ENCODE results near the gene TET3. TPM values are rescaled to one million over a fixed set of nuclear protein-coding genes. Genes with fewer than 3 reads are reported as not detected.

Gene TET3
- total RNA-seq, 1 experiment from 2014 or later: 19.1 TPM

DNA sequence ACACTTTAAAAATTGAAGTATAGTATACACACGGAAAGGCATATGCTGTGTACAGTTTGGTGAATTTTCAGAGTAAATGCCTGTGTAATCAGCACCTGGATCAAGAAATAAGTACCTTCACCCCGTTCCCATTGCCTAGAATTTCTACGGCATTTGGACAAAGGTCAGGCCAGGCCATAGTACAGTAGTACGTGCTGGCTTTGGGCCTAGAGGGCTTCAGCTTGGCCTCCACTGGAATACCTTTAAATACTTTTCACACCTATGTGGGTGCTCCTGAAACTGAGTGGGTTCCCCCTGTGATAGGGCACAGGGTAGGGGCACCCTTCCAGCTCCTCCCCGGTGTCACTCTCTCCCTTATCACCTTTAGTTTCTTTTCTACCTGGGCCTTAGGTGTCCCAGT lies 26.5 kb downstream of the TET3 start:
- peaks cover 3% of the 10 kb centered on the region; the same call in 1 of the 2 replicates for H3K36me3 ChIP-seq (ENCODE audit: low read depth)
- POLR2A ChIA-PET (ENCODE audit: unreplicated experiment): interaction anchor here (0.7 kb wide), 1 partner anchor 34 kb away, joined by 36 read pairs; no protein-coding TSS in a partner anchor
- CTCF ChIA-PET: no interaction called here
- H3K4me3 ChIP-seq: no peak overlapping the region
- H4K20me1 ChIP-seq (ENCODE audit: insufficient read depth): peaks cover 41% of the 10 kb centered on the region
- peaks cover 36% of the 10 kb centered on the region for H3K4me1 ChIP-seq (replicated peaks; ENCODE audit: insufficient read depth)
- no peak overlapping the region for H3K27ac ChIP-seq
- no peak for DNase-seq
- intact Hi-C loops (cut with micrococcal nuclease; ENCODE audit: unreplicated experiment): no loop called here
- BruUV-seq (replicated peaks): no TSS peak
- H3K9me3 ChIP-seq (ENCODE audit: insufficient read depth, low read depth): no peaks in the 10 kb centered on the region
- peaks cover 84% of the 10 kb centered on the region for H3K79me2 ChIP-seq (ENCODE audit: low read depth)
- no peak overlapping the region for H3K4me2 ChIP-seq
- H3F3A ChIP-seq (ENCODE audit: insufficient read depth, low read depth): peaks cover 22% of the 10 kb centered on the region
- H3K9me2 ChIP-seq (ENCODE audit: insufficient read depth): no peaks in the 10 kb centered on the region
- no peaks in the 10 kb centered on the region for H3K27me3 ChIP-seq (ENCODE audit: insufficient read depth, low read depth)
- TF ChIP-seq, protein P1, sequence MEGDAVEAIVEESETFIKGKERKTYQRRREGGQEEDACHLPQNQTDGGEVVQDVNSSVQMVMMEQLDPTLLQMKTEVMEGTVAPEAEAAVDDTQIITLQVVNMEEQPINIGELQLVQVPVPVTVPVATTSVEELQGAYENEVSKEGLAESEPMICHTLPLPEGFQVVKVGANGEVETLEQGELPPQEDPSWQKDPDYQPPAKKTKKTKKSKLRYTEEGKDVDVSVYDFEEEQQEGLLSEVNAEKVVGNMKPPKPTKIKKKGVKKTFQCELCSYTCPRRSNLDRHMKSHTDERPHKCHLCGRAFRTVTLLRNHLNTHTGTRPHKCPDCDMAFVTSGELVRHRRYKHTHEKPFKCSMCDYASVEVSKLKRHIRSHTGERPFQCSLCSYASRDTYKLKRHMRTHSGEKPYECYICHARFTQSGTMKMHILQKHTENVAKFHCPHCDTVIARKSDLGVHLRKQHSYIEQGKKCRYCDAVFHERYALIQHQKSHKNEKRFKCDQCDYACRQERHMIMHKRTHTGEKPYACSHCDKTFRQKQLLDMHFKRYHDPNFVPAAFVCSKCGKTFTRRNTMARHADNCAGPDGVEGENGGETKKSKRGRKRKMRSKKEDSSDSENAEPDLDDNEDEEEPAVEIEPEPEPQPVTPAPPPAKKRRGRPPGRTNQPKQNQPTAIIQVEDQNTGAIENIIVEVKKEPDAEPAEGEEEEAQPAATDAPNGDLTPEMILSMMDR (conservative IDR thresholded peaks at IDR 0.05): no peak
- TF ChIP-seq EZH2 (IDR thresholded peaks at IDR 0.05; ENCODE audit: low read depth): no peak
- no peak overlapping the region for H2AFZ ChIP-seq

DNA sequence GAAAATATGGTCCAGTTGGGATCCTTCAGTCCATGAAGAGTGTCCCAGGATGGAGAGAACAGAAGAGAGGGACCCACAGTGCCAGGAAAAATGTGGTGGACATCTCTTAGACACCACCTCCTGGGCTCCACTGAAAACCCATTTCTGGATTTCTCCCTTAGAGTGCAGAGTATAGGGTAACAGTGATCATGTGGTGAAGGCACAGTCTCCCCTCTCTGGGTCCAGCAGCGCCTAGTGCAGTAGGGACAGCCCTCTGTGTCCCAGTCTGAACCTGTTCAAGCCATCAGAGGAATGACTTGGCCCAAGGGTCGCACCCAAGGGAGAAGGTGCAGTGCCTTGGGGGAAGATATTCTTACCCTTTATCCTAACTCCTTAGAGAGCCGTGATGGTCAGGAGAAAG lies 30.1 kb downstream of the TET3 start:
- H3F3A ChIP-seq (ENCODE audit: insufficient read depth, low read depth): peaks cover 6% of the 10 kb centered on the region
- BruUV-seq (replicated peaks): no TSS peak
- peaks cover 16% of the 10 kb centered on the region for H3K4me1 ChIP-seq (replicated peaks; ENCODE audit: insufficient read depth)
- H3K79me2 ChIP-seq (ENCODE audit: low read depth): peaks cover 75% of the 10 kb centered on the region
- TF ChIP-seq, protein P1 (conservative IDR thresholded peaks at IDR 0.05): no peak
- no peak for TF ChIP-seq EZH2 (IDR thresholded peaks at IDR 0.05; ENCODE audit: low read depth)
- no peak overlapping the region for H2AFZ ChIP-seq
- POLR2A ChIA-PET (ENCODE audit: unreplicated experiment): no interaction called here
- CTCF ChIA-PET: no interaction called here
- H3K4me3 ChIP-seq: no peak overlapping the region
- H3K9me3 ChIP-seq (ENCODE audit: insufficient read depth, low read depth): no peaks in the 10 kb centered on the region
- H3K27me3 ChIP-seq (ENCODE audit: insufficient read depth, low read depth): no peaks in the 10 kb centered on the region
- H3K4me2 ChIP-seq: no peak overlapping the region
- intact Hi-C loops (cut with micrococcal nuclease; ENCODE audit: unreplicated experiment): no loop called here
- H3K36me3 ChIP-seq (ENCODE audit: low read depth): 0 out of 2 replicates have a peak, but pooled peaks cover 3% of the 10 kb centered on the region
- H3K9me2 ChIP-seq (ENCODE audit: insufficient read depth): no peaks in the 10 kb centered on the region
- no peak overlapping the region for H3K27ac ChIP-seq
- no peak for DNase-seq
- H4K20me1 ChIP-seq (ENCODE audit: insufficient read depth): peaks cover 47% of the 10 kb centered on the region

DNA sequence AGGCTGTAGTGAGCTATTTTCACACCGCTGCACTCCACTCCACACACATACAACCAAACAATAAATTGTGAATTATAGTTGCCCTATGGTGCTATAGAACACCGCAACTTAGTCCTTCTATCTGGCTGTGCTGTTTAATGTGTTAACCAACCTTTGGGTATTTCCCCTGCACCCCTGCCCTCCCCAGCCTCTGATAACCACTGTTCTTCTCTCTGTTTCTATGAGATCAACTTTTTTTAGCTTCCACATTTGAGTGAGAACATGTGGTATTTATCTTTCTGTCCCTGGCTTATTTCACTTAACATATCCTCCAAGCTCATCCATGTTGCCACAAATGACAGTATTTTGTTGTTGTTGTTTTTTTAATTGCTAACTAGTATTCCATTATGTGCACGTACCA lies 32.5 kb downstream of the TET3 start:
- ChIA-PET CTCF (no interaction called here), POLR2A (ENCODE audit: unreplicated experiment) (no interaction called here)
- H3K4me3 ChIP-seq: no peak overlapping the region
- intact Hi-C loops (cut with micrococcal nuclease; ENCODE audit: unreplicated experiment): no loop called here
- DNase-seq: no peak
- H3K4me2 ChIP-seq: no peak overlapping the region
- no peaks in the 10 kb centered on the region for H3K27me3 ChIP-seq (ENCODE audit: insufficient read depth, low read depth)
- peaks cover 3% of the 10 kb centered on the region for H3F3A ChIP-seq (ENCODE audit: insufficient read depth, low read depth)
- no peaks in the 10 kb centered on the region for H3K9me3 ChIP-seq (ENCODE audit: insufficient read depth, low read depth)
- H3K9me2 ChIP-seq (ENCODE audit: insufficient read depth): no peaks in the 10 kb centered on the region
- peaks cover 40% of the 10 kb centered on the region for H4K20me1 ChIP-seq (ENCODE audit: insufficient read depth)
- H2AFZ ChIP-seq: no peak overlapping the region
- no peak overlapping the region for H3K27ac ChIP-seq
- TF ChIP-seq, protein P1 (conservative IDR thresholded peaks at IDR 0.05): no peak
- no peak for TF ChIP-seq EZH2 (IDR thresholded peaks at IDR 0.05; ENCODE audit: low read depth)
- peaks cover 64% of the 10 kb centered on the region for H3K79me2 ChIP-seq (ENCODE audit: low read depth)
- no peaks in the 10 kb centered on the region for H3K4me1 ChIP-seq (replicated peaks; ENCODE audit: insufficient read depth)
- 0 out of 2 replicates have a peak, but pooled peaks cover 3% of the 10 kb centered on the region for H3K36me3 ChIP-seq (ENCODE audit: low read depth)
- BruUV-seq (replicated peaks): no TSS peak
